T-cell (primary cell): ENCODE measurements around the gene RNF144B. TPM values are rescaled to one million over a fixed set of nuclear protein-coding genes. Genes with fewer than 3 reads are reported as not detected.

ENCODE experiments used
- ATAC-seq, 4 experiments: fragments of 200-7000 bp in 3 of 4; fragments of 150-1000 bp in 1 of 4; cut with Tn5 transposase; replicated peaks in 1 of 4; 1 replicate in 3 of 4; 2 replicates in 1 of 4; pipeline ENCODE4 v1.10.0; 2021; ENCODE audit warnings: moderate library complexity in 3 of 4, mild to moderate bottlenecking in 2 of 4, moderate number of reproducible peaks in 1 of 4
- CTCF ChIA-PET, 2 donors: fragments of 300-600 bp; sonication (Branson Sonifier 250); formaldehyde crosslinking; loops; one replicate each; lab custom pipeline; 2022; ENCODE audit warnings: antibody characterized with exemption in 2 of 2; lab: Charles Lee
- POLR2A ChIA-PET, 2 donors: fragments of 300-600 bp; sonication (Branson Sonifier 250); formaldehyde crosslinking; loops; one replicate each; lab custom pipeline; 2022; ENCODE audit warnings: antibody characterized with exemption in 2 of 2; lab: Charles Lee
- DNase-seq, 35 experiments: peaks; one replicate each; pipeline versions ENCODE4 v3.0.0 to v3.0.0-alpha.2; 2013 to 2023
- H3K27ac ChIP-seq: one replicate; pipeline ENCODE4 v1.5.1; 2013; ENCODE audit warnings: low read length
- H3K27me3 ChIP-seq, 2 experiments: replicated peaks in 1 of 2; 1 replicate in 1 of 2; 2 replicates in 1 of 2; pipeline versions ENCODE4 v1.6.1 to v1.7.0; 2013; ENCODE audit warnings: low read length in 1 of 2, mixed read lengths in 1 of 2; ENCODE audit not compliant: control insufficient read depth in 2 of 2, insufficient read depth in 2 of 2; ENCODE audit errors: extremely low read depth in 1 of 2
- H3K36me3 ChIP-seq, 2 donors: 1 replicate in 1 of 2; 2 replicates in 1 of 2; pipeline versions ENCODE4 v1.6.1 to v1.7.0; 2013; ENCODE audit warnings: low read length in 1 of 2; ENCODE audit not compliant: control insufficient read depth in 2 of 2, insufficient read depth in 1 of 2; ENCODE audit errors: extremely low read depth in 1 of 2
- H3K4me1 ChIP-seq, 2 experiments: 1 replicate in 1 of 2; 2 replicates in 1 of 2; pipeline versions ENCODE4 v1.6.1 to v1.7.0; 2013; ENCODE audit warnings: low read length in 2 of 2, mixed read lengths in 1 of 2; ENCODE audit not compliant: insufficient read depth in 2 of 2, control insufficient read depth in 1 of 2; ENCODE audit errors: extremely low read depth in 1 of 2
- H3K4me3 ChIP-seq, 2 donors: 1 replicate in 1 of 2; 2 replicates in 1 of 2; pipeline versions ENCODE4 v1.5.1 to v1.7.0; 2013; ENCODE audit warnings: mild to moderate bottlenecking in 2 of 2, low read length in 1 of 2, moderate library complexity in 1 of 2; ENCODE audit not compliant: control insufficient read depth in 1 of 2; ENCODE audit errors: extremely low read depth in 1 of 2
- H3K9me3 ChIP-seq: 2 replicates; pipeline ENCODE4 v1.7.0; 2013
- H3K27ac Mint-ChIP-seq, 2 donors: one replicate each; pipeline ENCODE4 v1.8.0; 2020 to 2021; ENCODE audit warnings: mild to moderate bottlenecking in 2 of 2, mixed read lengths in 2 of 2
- H3K27me3 Mint-ChIP-seq, 2 donors: one replicate each; pipeline ENCODE4 v1.8.0; 2021 to 2022; ENCODE audit warnings: mixed read lengths in 2 of 2
- H3K36me3 Mint-ChIP-seq: one replicate; pipeline ENCODE4 v1.8.0; 2021; ENCODE audit warnings: mixed read lengths
- H3K4me1 Mint-ChIP-seq, 3 donors: one replicate each; pipeline ENCODE4 v1.8.0; 2020 to 2022; ENCODE audit warnings: mixed read lengths in 3 of 3, mild to moderate bottlenecking in 1 of 3
- H3K4me3 Mint-ChIP-seq, 3 donors: one replicate each; pipeline ENCODE4 v1.8.0; 2020 to 2022; ENCODE audit warnings: mild to moderate bottlenecking in 3 of 3, mixed read lengths in 3 of 3, moderate library complexity in 3 of 3
- H3K9me3 Mint-ChIP-seq, 3 donors: one replicate each; pipeline ENCODE4 v1.8.0; 2020 to 2022; ENCODE audit warnings: mixed read lengths in 3 of 3
- WGBS: methylation state at CpG from one replicate; pipeline ENCODE4 v1.1.5; 2013; ENCODE audit warnings: missing lambda C conversion rate; ENCODE audit not compliant: insufficient coverage; 5-methylcytosine and 5-hydroxymethylcytosine counted together
- total RNA-seq, 35 experiments: library from RNA in 6 of 35; stranded (reverse) in 6 of 35; fragments of 120-200 nt in 1 of 35; gene quantifications; one replicate each; pipeline versions ENCODE4 v1.2.1 to v1.2.4 and lab custom pipeline; 2013 to 2026

The RNF144B gene
- total RNA-seq, 5 donors from 2014 or later (not counting 1 experiment from before 2014, with no cell fraction given): 3.2 to 4.8 (median 4.3) TPM

DNA sequence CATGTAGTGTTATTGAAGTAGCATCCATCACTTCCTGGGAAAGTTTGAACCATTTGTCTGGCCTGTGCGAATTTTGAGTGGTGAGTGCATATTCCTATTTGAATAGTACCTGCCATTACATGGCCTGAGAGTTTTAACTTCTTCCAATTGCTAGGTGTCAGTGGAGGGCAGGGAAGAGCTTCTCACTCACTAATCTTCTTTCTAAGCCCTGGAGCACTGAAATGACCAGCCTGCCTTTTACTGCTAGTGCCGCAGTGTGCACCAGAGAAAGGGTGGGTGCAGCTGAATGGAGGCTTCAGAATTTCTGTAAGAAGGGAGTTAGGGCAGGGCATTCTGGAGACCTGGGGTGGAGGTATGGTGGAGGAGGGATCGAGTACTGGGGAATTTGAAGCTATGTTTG, 45.5 kb downstream of the RNF144B start:
- ChIA-PET POLR2A (no interaction called here), CTCF (no interaction called here)
- Histone ChIP-seq H3K4me3 (no peak overlapping the region), H3K4me1 (no peaks in the 10 kb centered on the region), H3K27me3 (no peaks in the 10 kb centered on the region), H3K9me3 (no peaks in the 10 kb centered on the region), H3K36me3 (peaks cover 0 to 7% of the 10 kb centered on the region in 2 donors), H3K27ac (no peak overlapping the region)
- no peaks in the 10 kb centered on the region for H3K9me3 Mint-ChIP-seq
- peaks cover 55% of the 10 kb centered on the region for H3K36me3 Mint-ChIP-seq
- no peaks in the 10 kb centered on the region for H3K4me1 Mint-ChIP-seq
- no peaks in the 10 kb centered on the region for H3K27me3 Mint-ChIP-seq
- no peak overlapping the region for H3K4me3 Mint-ChIP-seq
- WGBS: 100% methylated on average over 1 of the region's 3 CpGs
- DNase-seq (no peak), ATAC-seq (no peak)
- no peak overlapping the region for H3K27ac Mint-ChIP-seq

DNA sequence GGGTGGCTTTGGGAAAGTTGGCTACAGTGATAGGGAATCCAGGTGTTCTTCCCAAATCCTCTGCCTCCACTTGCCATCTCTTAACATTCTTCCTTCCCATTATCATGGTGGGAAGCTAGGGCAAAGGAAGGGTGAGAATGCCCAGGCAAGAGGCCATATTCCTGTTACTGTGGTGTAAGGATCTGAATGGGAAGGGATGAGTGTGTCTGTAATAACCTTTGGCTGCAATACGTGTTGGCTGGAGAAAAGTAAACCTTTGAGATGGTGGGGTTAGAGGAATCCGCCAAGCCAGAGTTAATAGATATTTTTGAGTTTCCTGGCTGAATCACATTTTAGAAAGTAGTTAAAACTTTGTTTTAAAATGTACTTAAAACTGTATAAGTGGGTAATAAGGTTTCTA, 45.9 kb downstream of the RNF144B start:
- peaks cover 51% of the 10 kb centered on the region for H3K36me3 Mint-ChIP-seq
- CTCF ChIA-PET: no interaction called here
- H3K9me3 Mint-ChIP-seq: no peaks in the 10 kb centered on the region
- Histone ChIP-seq H3K4me3 (no peak overlapping the region), H3K9me3 (no peaks in the 10 kb centered on the region), H3K4me1 (no peaks in the 10 kb centered on the region), H3K27ac (no peak overlapping the region), H3K27me3 (no peaks in the 10 kb centered on the region), H3K36me3 (peaks cover 0 to 4% of the 10 kb centered on the region in 2 donors)
- WGBS: 67% methylated on average over 1 of the region's 2 CpGs
- no peak for DNase-seq
- peaks cover 0 to 1% (median 0%) of the 10 kb centered on the region in 3 donors for H3K4me1 Mint-ChIP-seq
- H3K27ac Mint-ChIP-seq: no peak overlapping the region
- no peak overlapping the region for H3K4me3 Mint-ChIP-seq
- ATAC-seq: no peak
- POLR2A ChIA-PET: no interaction called here
- H3K27me3 Mint-ChIP-seq: no peaks in the 10 kb centered on the region

DNA sequence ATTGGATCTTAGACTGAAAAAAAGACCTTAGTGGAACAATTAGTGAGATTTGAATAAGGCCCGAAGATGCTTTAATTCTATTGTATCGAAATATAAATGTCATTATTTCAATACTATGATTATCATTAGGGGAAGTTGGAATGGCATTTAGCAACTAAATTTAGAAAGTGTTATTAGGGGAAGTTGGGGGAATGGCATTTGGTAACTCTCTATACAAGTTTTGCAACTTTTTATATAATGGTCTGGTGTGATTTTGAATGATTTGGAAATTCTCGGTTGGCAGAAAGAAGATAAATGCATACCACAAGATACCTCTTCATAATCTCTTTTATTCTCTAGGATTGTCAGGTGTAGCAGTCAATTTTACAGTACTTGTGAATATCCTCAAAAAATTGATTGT, 49.2 kb downstream of the RNF144B start:
- Mint-ChIP-seq H3K27ac (no peak overlapping the region), H3K9me3 (no peaks in the 10 kb centered on the region), H3K27me3 (no peaks in the 10 kb centered on the region), H3K4me3 (no peak overlapping the region), H3K4me1 (peaks cover 8 to 9% (median 8%) of the 10 kb centered on the region in 3 donors), H3K36me3 (peaks cover 33% of the 10 kb centered on the region)
- peaks cover 0 to 3% of the 10 kb centered on the region in 2 experiments for H3K4me1 ChIP-seq
- CTCF ChIA-PET: no interaction called here
- ATAC-seq: no peak
- no peak overlapping the region for H3K27ac ChIP-seq
- H3K36me3 ChIP-seq: no peaks in the 10 kb centered on the region
- POLR2A ChIA-PET: no interaction called here
- no peaks in the 10 kb centered on the region for H3K9me3 ChIP-seq
- H3K4me3 ChIP-seq: no peak overlapping the region
- no peaks in the 10 kb centered on the region for H3K27me3 ChIP-seq
- WGBS: no CpG with 5 or more reads among the region's 3 CpGs
- no peak for DNase-seq

DNA sequence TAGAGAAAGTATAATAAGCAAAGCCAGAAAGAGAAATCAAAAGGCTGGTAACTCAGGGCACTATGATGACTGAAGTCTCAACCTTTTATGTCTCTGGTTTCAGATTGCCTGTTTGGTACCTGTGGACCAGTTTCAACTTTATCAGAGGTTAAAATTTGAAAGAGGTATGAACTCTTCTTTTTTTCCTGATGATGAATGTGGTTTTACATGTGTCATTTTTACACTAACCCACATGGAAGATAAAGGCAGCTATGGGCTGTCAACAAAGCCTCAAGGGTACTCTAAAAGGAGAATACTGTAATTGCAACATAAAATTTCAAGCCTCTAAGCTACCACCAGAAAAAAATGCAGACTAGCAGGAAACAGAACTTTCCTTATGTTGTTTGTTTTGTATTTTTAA, 52.4 kb downstream of the RNF144B start:
- no peak for DNase-seq
- no peaks in the 10 kb centered on the region for H3K36me3 ChIP-seq
- H3K27me3 ChIP-seq: no peaks in the 10 kb centered on the region
- H3K27ac Mint-ChIP-seq: no peak overlapping the region
- H3K9me3 ChIP-seq: no peaks in the 10 kb centered on the region
- no peaks in the 10 kb centered on the region for H3K9me3 Mint-ChIP-seq
- H3K4me1 Mint-ChIP-seq: peaks cover 8 to 10% (median 9%) of the 10 kb centered on the region in 3 donors
- no peak overlapping the region for H3K4me3 ChIP-seq
- H3K4me3 Mint-ChIP-seq: no peak overlapping the region
- H3K4me1 ChIP-seq: peaks cover 0 to 3% of the 10 kb centered on the region in 2 experiments
- ChIA-PET CTCF (no interaction called here), POLR2A (no interaction called here)
- no peak overlapping the region for H3K27ac ChIP-seq
- ATAC-seq: no peak
- peaks cover 12% of the 10 kb centered on the region for H3K36me3 Mint-ChIP-seq
- no peaks in the 10 kb centered on the region for H3K27me3 Mint-ChIP-seq

DNA sequence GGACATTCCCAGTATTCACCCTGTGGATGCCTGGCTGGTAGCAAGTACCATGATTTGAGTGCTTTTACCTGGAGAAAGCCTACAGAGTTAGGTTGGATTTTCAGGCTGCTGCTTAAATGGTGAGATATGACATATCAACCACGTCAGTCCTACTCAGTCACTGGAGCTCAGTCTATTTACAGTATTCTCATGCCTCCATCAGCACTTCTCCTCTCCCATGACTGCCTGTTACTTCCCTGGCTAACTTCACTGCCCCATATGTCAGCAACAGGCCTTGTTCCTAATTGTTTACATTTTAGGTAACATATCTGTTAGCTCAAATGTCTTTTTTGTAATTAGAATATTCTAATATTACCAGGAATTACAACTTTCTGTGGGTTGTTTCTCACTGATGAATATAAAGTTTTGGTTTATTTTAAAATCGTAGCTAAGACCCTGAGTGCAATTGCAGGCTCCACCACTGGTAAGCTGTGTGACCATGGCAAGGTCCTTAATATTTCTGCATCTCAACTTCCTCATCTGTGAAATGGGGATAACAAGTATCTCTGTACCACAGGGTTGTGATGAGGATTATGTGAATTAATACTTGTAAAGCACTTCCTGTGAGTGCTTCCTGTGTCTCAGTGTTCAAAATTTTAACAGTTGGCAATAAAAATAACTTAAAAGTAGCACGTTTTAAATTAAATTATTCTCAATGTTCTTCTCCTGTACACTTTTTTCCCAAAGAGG, 54.3 kb downstream of the RNF144B start:
- Mint-ChIP-seq H3K27me3 (no peaks in the 10 kb centered on the region), H3K9me3 (no peaks in the 10 kb centered on the region), H3K27ac (no peak overlapping the region), H3K4me3 (no peak overlapping the region), H3K4me1 (peaks cover 8 to 10% (median 9%) of the 10 kb centered on the region in 3 donors), H3K36me3 (peaks cover 5% of the 10 kb centered on the region)
- Histone ChIP-seq H3K36me3 (no peaks in the 10 kb centered on the region), H3K27me3 (no peaks in the 10 kb centered on the region), H3K27ac (no peak overlapping the region), H3K4me1 (peaks cover 0 to 3% of the 10 kb centered on the region in 2 experiments), H3K9me3 (no peaks in the 10 kb centered on the region), H3K4me3 (no peak overlapping the region)
- no CpG with 5 or more reads among the region's 3 CpGs for WGBS
- POLR2A ChIA-PET: no interaction called here
- DNase-seq (no peak), ATAC-seq (no peak)
- CTCF ChIA-PET: interaction anchor here in 1 of 2 donors (0.6 kb wide), 1 partner anchor 97 kb away, joined by 3 read pairs; no protein-coding TSS in a partner anchor

DNA sequence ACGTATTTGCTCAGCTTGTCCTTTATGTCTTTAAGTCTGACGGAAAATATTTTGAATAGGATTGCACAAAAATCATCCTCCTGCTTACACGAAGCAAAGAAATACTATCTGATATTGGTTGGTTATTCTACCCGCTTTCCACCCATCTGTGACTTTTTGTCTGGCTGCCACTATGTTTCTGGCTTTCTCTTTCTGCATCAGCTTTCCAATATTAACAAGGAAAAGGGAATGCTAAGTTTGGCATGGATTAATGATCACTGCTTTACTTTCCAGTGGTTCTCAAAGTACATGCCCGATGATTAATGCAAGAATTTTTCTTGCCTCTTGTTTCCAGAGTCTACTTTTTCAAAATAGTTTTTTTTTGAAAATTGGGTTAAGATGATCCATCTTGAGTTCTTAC, 57.0 kb downstream of the RNF144B start:
- Histone ChIP-seq H3K27ac (no peak overlapping the region), H3K27me3 (no peaks in the 10 kb centered on the region), H3K9me3 (no peaks in the 10 kb centered on the region), H3K4me1 (peaks cover 0 to 3% of the 10 kb centered on the region in 2 experiments), H3K36me3 (no peaks in the 10 kb centered on the region), H3K4me3 (no peak overlapping the region)
- CTCF ChIA-PET: no interaction called here
- peaks cover 5% of the 10 kb centered on the region for H3K36me3 Mint-ChIP-seq
- no peaks in the 10 kb centered on the region for H3K9me3 Mint-ChIP-seq
- WGBS: 100% methylated on average over 1 of the region's 5 CpGs
- no peaks in the 10 kb centered on the region for H3K27me3 Mint-ChIP-seq
- H3K4me1 Mint-ChIP-seq: peaks cover 5 to 8% (median 7%) of the 10 kb centered on the region in 3 donors
- ATAC-seq (no peak), DNase-seq (no peak)
- POLR2A ChIA-PET: no interaction called here
- H3K4me3 Mint-ChIP-seq: no peak overlapping the region
- no peak overlapping the region for H3K27ac Mint-ChIP-seq
